Lower lobe of right lung (tissue), 2 donors: ENCODE measurements around the gene GLI3. TPM values are rescaled to one million over a fixed set of nuclear protein-coding genes. Genes with fewer than 3 reads are reported as not detected.

Experiments used
- ATAC-seq, 2 donors: fragments of 200-7000 bp; cut with Tn5 transposase; one replicate each; pipeline ENCODE4 v1.9.1; 2020 to 2022; ENCODE audit warnings: mild to moderate bottlenecking in 2 of 2, moderate library complexity in 2 of 2
- DNase-seq: peaks from one replicate; pipeline ENCODE4 v3.0.0-alpha.2; 2020
- H3K27ac ChIP-seq: fragments of 200-600 bp; one replicate; pipeline ENCODE4 v1.8.0; 2022
- H3K27me3 ChIP-seq: fragments of 200-600 bp; one replicate; pipeline ENCODE4 v1.8.0; 2022; ENCODE audit warnings: low read depth
- H3K36me3 ChIP-seq: fragments of 200-600 bp; one replicate; pipeline ENCODE4 v1.8.0; 2022; ENCODE audit warnings: mild to moderate bottlenecking
- H3K4me1 ChIP-seq: fragments of 200-600 bp; one replicate; pipeline ENCODE4 v1.8.0; 2022
- H3K4me3 ChIP-seq: fragments of 200-600 bp; one replicate; pipeline ENCODE4 v1.8.0; 2022; ENCODE audit warnings: mild to moderate bottlenecking
- H3K9me3 ChIP-seq: fragments of 200-600 bp; one replicate; pipeline ENCODE4 v1.8.0; 2022
- intact Hi-C: fragments of 100-400 bp; cut with DNase I; formaldehyde crosslinking; loops from one replicate; pipeline ENCODE4 v1.11.0; 2022
- total RNA-seq: library from RNA; stranded (reverse); fragmentation: NEBNext Ultra II Directional; extraction: Animal tissue kit (Norgen Biotek cat#: 25700); gene quantifications from one replicate; pipeline ENCODE4 v1.2.1, GENCODE V29; 2021
- TF ChIP-seq, protein P1 (sequence below): fragments of 200-600 bp; IDR thresholded peaks from one replicate; pipeline ENCODE4 v1.8.0; 2022; ENCODE audit warnings: antibody characterized with exemption, mild to moderate bottlenecking
- donor health status: DM: no; HTN: yes; CAD: no; lungs with severe emphysema.

The GLI3 gene
- total RNA-seq, 1 donor from 2014 or later, result 20.7 TPM

GRCh38 chr7:42221304-42221703 is 15.7 kb downstream of the GLI3 start:
- no peak for DNase-seq
- no peak for ATAC-seq
- Histone ChIP-seq H3K4me1 (no peaks in the 10 kb centered on the region), H3K27ac (no peak overlapping the region), H3K9me3 (no peaks in the 10 kb centered on the region), H3K4me3 (no peak overlapping the region), H3K36me3 (no peaks in the 10 kb centered on the region), H3K27me3 (no peaks in the 10 kb centered on the region)
- intact Hi-C loops, result no loop called here
- TF ChIP-seq, protein P1, sequence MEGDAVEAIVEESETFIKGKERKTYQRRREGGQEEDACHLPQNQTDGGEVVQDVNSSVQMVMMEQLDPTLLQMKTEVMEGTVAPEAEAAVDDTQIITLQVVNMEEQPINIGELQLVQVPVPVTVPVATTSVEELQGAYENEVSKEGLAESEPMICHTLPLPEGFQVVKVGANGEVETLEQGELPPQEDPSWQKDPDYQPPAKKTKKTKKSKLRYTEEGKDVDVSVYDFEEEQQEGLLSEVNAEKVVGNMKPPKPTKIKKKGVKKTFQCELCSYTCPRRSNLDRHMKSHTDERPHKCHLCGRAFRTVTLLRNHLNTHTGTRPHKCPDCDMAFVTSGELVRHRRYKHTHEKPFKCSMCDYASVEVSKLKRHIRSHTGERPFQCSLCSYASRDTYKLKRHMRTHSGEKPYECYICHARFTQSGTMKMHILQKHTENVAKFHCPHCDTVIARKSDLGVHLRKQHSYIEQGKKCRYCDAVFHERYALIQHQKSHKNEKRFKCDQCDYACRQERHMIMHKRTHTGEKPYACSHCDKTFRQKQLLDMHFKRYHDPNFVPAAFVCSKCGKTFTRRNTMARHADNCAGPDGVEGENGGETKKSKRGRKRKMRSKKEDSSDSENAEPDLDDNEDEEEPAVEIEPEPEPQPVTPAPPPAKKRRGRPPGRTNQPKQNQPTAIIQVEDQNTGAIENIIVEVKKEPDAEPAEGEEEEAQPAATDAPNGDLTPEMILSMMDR, result no peak

DNA sequence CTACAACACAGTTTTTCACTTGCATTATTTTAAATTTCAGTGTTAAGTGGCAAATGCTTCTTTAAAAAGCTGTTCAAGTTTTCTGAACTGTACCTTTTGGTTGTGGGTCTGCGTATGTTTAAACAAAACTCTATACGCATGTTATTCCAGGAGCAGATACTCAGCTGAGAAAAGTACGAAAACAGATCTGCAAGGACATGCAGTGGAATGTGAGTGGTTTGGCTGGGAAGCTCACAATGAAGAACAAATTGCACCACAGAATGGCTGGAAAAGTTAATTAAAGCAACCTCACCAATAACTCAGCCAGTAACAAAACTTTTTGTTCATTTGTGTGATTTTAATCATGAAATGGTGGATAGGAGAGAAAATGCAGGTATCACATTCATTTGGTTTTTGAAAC is 17.6 kb downstream of the GLI3 start:
- TF ChIP-seq, protein P1, result no peak
- no peaks in the 10 kb centered on the region for H3K27me3 ChIP-seq
- H3K27ac ChIP-seq, result no peak overlapping the region
- DNase-seq (no peak), ATAC-seq (no peak)
- no peaks in the 10 kb centered on the region for H3K9me3 ChIP-seq
- intact Hi-C loops, result no loop called here
- H3K36me3 ChIP-seq, result no peaks in the 10 kb centered on the region
- no peaks in the 10 kb centered on the region for H3K4me1 ChIP-seq
- no peak overlapping the region for H3K4me3 ChIP-seq

GRCh38 chr7:42218248-42218647 is 18.8 kb downstream of the GLI3 start:
- TF ChIP-seq, protein P1, result no peak
- intact Hi-C loops, result no loop called here
- ATAC-seq, result no peak
- Histone ChIP-seq H3K4me1 (no peaks in the 10 kb centered on the region), H3K27me3 (no peaks in the 10 kb centered on the region), H3K9me3 (no peaks in the 10 kb centered on the region), H3K27ac (no peak overlapping the region), H3K36me3 (no peaks in the 10 kb centered on the region), H3K4me3 (no peak overlapping the region)
- no peak for DNase-seq

DNA sequence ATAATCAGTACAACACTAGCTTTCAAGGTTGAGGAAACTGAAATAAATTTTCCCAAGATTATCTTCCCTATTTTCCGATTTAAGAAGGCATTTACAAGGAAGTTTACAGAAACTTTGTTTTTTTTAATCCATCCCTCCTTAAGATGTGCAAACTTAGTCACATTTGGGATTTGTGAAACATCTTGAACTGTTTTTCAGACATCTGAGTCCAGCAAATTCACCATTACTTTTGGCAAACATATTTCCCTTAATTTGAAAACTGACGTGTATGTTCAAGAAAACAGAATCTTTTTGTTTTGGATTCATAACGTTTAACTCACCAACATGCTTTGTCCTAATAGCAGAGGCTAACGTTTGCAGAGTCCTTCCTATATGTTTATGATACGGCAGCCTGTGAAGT is 19.5 kb downstream of the GLI3 start:
- TF ChIP-seq, protein P1, result no peak
- Histone ChIP-seq H3K9me3 (no peaks in the 10 kb centered on the region), H3K4me1 (no peaks in the 10 kb centered on the region), H3K27ac (no peak overlapping the region), H3K36me3 (no peaks in the 10 kb centered on the region), H3K27me3 (no peaks in the 10 kb centered on the region), H3K4me3 (no peak overlapping the region)
- ATAC-seq (no peak), DNase-seq (no peak)
- intact Hi-C loops, result no loop called here

- H3K9me3 ChIP-seq, result no peaks in the 10 kb centered on the region
- H3K27ac ChIP-seq, result no peak overlapping the region
- H3K4me3 ChIP-seq, result no peak overlapping the region
- ATAC-seq (no peak), DNase-seq (no peak)
- intact Hi-C loops, result no loop called here
- H3K36me3 ChIP-seq, result no peaks in the 10 kb centered on the region
- no peaks in the 10 kb centered on the region for H3K4me1 ChIP-seq
- H3K27me3 ChIP-seq, result no peaks in the 10 kb centered on the region
- TF ChIP-seq, protein P1, result no peak
Measured at GRCh38 chr7:42217053-42217452, 20.0 kb downstream of the GLI3 start.

GRCh38 chr7:42214060-42214679 is 22.8 kb downstream of the GLI3 start:
- intact Hi-C loops, result no loop called here
- TF ChIP-seq, protein P1, result no peak
- Histone ChIP-seq H3K36me3 (no peaks in the 10 kb centered on the region), H3K27ac (no peak overlapping the region), H3K27me3 (no peaks in the 10 kb centered on the region), H3K4me1 (no peaks in the 10 kb centered on the region), H3K4me3 (no peak overlapping the region), H3K9me3 (no peaks in the 10 kb centered on the region)
- ATAC-seq (no peak), DNase-seq (no peak)
